ENCODE measurements around the gene HIVEP3. TPM values are rescaled to one million over a fixed set of nuclear protein-coding genes. Genes with fewer than 3 reads are reported as not detected.

Gene HIVEP3
- total and polyA plus RNA-seq, 4 donors = 7.0 to 14.7 (median 8.8) TPM

GRCh38 chr1:41805771-41806471 lies 112.8 kb downstream of the HIVEP3 start:
- ATAC-seq (ENCODE audit: insufficient read depth, low FRiP score) (no peak), DNase-seq (no peak)
- Histone ChIP-seq H3K4me1 (ENCODE audit: control insufficient read depth in 5 of 5, insufficient read depth in 5 of 5, low read length in 5 of 5) (peaks cover 0 to 18% (median 13%) of the 10 kb centered on the region in 5 donors), H3K27me3 (ENCODE audit: control insufficient read depth in 3 of 3, insufficient read depth in 3 of 3, low read length in 2 of 3) (no peaks in the 10 kb centered on the region), H3K36me3 (ENCODE audit: control insufficient read depth in 4 of 4, insufficient read depth in 4 of 4, low read length in 4 of 4) (no peaks in the 10 kb centered on the region), H3K9ac (ENCODE audit: insufficient read depth in 1 of 2, low read length in 2 of 2) (no peak overlapping the region), H3K4me3 (no peak overlapping the region), H3K9me3 (ENCODE audit: control insufficient read depth in 4 of 4, insufficient read depth in 3 of 4, low read length in 3 of 4) (no peaks in the 10 kb centered on the region), H3K27ac (ENCODE audit: low read depth in 1 of 2, low read length in 1 of 2) (no peak overlapping the region)
- no peak for TF ChIP-seq CTCF (IDR thresholded peaks at IDR 0.05; ENCODE audit: control extremely low read depth, extremely low read depth)
- 75 to 82% methylated on average over 8 of the region's 8 CpGs for WGBS, 2 donors

- DNase-seq = no peak
Measured at GRCh38 chr1:41804176-41804575, 114.5 kb downstream of the HIVEP3 start.

GRCh38 chr1:41803656-41804055 lies 115.1 kb downstream of the HIVEP3 start:
- ATAC-seq (ENCODE audit: insufficient read depth, low FRiP score) (no peak), DNase-seq (no peak)
- TF ChIP-seq CTCF (IDR thresholded peaks at IDR 0.05; ENCODE audit: control extremely low read depth, extremely low read depth) = no peak
- no peak overlapping the region for H3K9ac ChIP-seq (ENCODE audit: insufficient read depth in 1 of 2, low read length in 2 of 2)
- peaks cover 0 to 20% (median 17%) of the 10 kb centered on the region in 5 donors for H3K4me1 ChIP-seq (ENCODE audit: control insufficient read depth in 5 of 5, insufficient read depth in 5 of 5, low read length in 5 of 5)
- no peaks in the 10 kb centered on the region for H3K27me3 ChIP-seq (ENCODE audit: control insufficient read depth in 3 of 3, insufficient read depth in 3 of 3, low read length in 2 of 3)
- H3K9me3 ChIP-seq (ENCODE audit: control insufficient read depth in 4 of 4, insufficient read depth in 3 of 4, low read length in 3 of 4) = peaks cover 0 to 2% (median 0%) of the 10 kb centered on the region in 4 donors
- H3K4me3 ChIP-seq = no peak overlapping the region
- 56 to 68% methylated on average over 4 of the region's 4 CpGs for WGBS, 2 donors
- no peaks in the 10 kb centered on the region for H3K36me3 ChIP-seq (ENCODE audit: control insufficient read depth in 4 of 4, insufficient read depth in 4 of 4, low read length in 4 of 4)
- H3K27ac ChIP-seq (ENCODE audit: low read depth in 1 of 2, low read length in 1 of 2) = peak overlapping the region in 1 of 2 donors; percentile 63

More at GRCh38 chr1:41804176-41804575, 114.5 kb downstream of the HIVEP3 start:
- H3K4me1 ChIP-seq (ENCODE audit: control insufficient read depth in 5 of 5, insufficient read depth in 5 of 5, low read length in 5 of 5) = peaks cover 0 to 20% (median 17%) of the 10 kb centered on the region in 5 donors
- no peak overlapping the region for H3K9ac ChIP-seq (ENCODE audit: insufficient read depth in 1 of 2, low read length in 2 of 2)
- H3K4me3 ChIP-seq = no peak overlapping the region
- H3K9me3 ChIP-seq (ENCODE audit: control insufficient read depth in 4 of 4, insufficient read depth in 3 of 4, low read length in 3 of 4) = peaks cover 0 to 1% (median 0%) of the 10 kb centered on the region in 4 donors
- no peak for TF ChIP-seq CTCF (IDR thresholded peaks at IDR 0.05; ENCODE audit: control extremely low read depth, extremely low read depth)
- H3K36me3 ChIP-seq (ENCODE audit: control insufficient read depth in 4 of 4, insufficient read depth in 4 of 4, low read length in 4 of 4) = no peaks in the 10 kb centered on the region
- no peak for ATAC-seq (ENCODE audit: insufficient read depth, low FRiP score)
- 49 to 67% methylated on average over 5 of the region's 5 CpGs for WGBS, 2 donors
- H3K27me3 ChIP-seq (ENCODE audit: control insufficient read depth in 3 of 3, insufficient read depth in 3 of 3, low read length in 2 of 3) = no peaks in the 10 kb centered on the region
- no peak overlapping the region for H3K27ac ChIP-seq (ENCODE audit: low read depth in 1 of 2, low read length in 1 of 2)
